Colonic mucosa (tissue), 4 donors: ENCODE measurements around the gene CCDC182. TPM values are rescaled to one million over a fixed set of nuclear protein-coding genes. Genes with fewer than 3 reads are reported as not detected.

Experiments used
- DNase-seq: peaks from one replicate; pipeline ENCODE4 v3.0.0-alpha.2; 2020
- H3K27ac ChIP-seq: fragments of 200-600 bp; one replicate; pipeline ENCODE4 v1.8.0; 2021
- H3K27me3 ChIP-seq: fragments of 200-600 bp; one replicate; pipeline ENCODE4 v1.8.0; 2021
- H3K36me3 ChIP-seq: fragments of 200-600 bp; one replicate; pipeline ENCODE4 v1.8.0; 2021
- H3K4me1 ChIP-seq: fragments of 200-600 bp; one replicate; pipeline ENCODE4 v1.8.0; 2021; ENCODE audit warnings: mild to moderate bottlenecking
- H3K4me3 ChIP-seq: fragments of 200-600 bp; one replicate; pipeline ENCODE4 v1.8.0; 2021
- H3K9ac ChIP-seq, 2 donors: one replicate each; pipeline ENCODE4 v1.7.0; 2013; ENCODE audit warnings: control low read depth in 2 of 2, low read depth in 2 of 2, low read length in 2 of 2
- H3K9me3 ChIP-seq: fragments of 200-600 bp; one replicate; pipeline ENCODE4 v1.8.0; 2021
- CTCF ChIP-seq: fragments of 200-600 bp; IDR thresholded peaks from one replicate; pipeline ENCODE4 v1.8.0; 2022; ENCODE audit warnings: antibody characterized with exemption, mild to moderate bottlenecking
- intact Hi-C: fragments of 100-400 bp; cut with DNase I; formaldehyde crosslinking; loops from one replicate; pipeline ENCODE4 v1.14.1; 2022
- total RNA-seq, 2 donors: library from RNA; stranded (reverse); fragmentation: NEBNext Ultra II Directional in 1 of 2; extraction: Animal tissue kit (Norgen Biotek cat#: 25700) in 1 of 2; gene quantifications; one replicate each; pipeline ENCODE4 v1.2.1, GENCODE V29; 2021
- donor health status: healthy.
- donor health status: DM: no; HTN: no; CAD: no.
- donor health status: DM: no; HTN: no; CAD: no.

The CCDC182 gene
- total RNA-seq, 2 donors from 2014 or later, result not detected

- Histone ChIP-seq H3K4me1 (no peaks in the 10 kb centered on the region), H3K9me3 (no peaks in the 10 kb centered on the region), H3K36me3 (no peaks in the 10 kb centered on the region), H3K27ac (no peak overlapping the region), H3K4me3 (no peak overlapping the region), H3K9ac (no peak overlapping the region), H3K27me3 (no peaks in the 10 kb centered on the region)
- peak; percentile 65 for DNase-seq
- peak; percentile 56 for TF ChIP-seq CTCF
- intact Hi-C loops, result no loop called here
These were observed 38.2 kb upstream of the CCDC182 start for GRCh38 chr17:57783338-57783742.

- H3K9ac ChIP-seq, result no peak overlapping the region
- H3K27ac ChIP-seq, result no peak overlapping the region
- no peaks in the 10 kb centered on the region for H3K4me1 ChIP-seq
- no peaks in the 10 kb centered on the region for H3K36me3 ChIP-seq
- no peaks in the 10 kb centered on the region for H3K9me3 ChIP-seq
- DNase-seq, result no peak
- H3K27me3 ChIP-seq, result no peaks in the 10 kb centered on the region
- intact Hi-C loops, result no loop called here
- H3K4me3 ChIP-seq, result no peak overlapping the region
- no peak for TF ChIP-seq CTCF
These were observed 37.7 kb upstream of the CCDC182 start for GRCh38 chr17:57782647-57783337.

- Histone ChIP-seq H3K9ac (no peak overlapping the region), H3K27me3 (no peaks in the 10 kb centered on the region), H3K4me3 (no peak overlapping the region), H3K27ac (no peak overlapping the region), H3K4me1 (no peaks in the 10 kb centered on the region), H3K9me3 (no peaks in the 10 kb centered on the region), H3K36me3 (no peaks in the 10 kb centered on the region)
- TF ChIP-seq CTCF, result no peak
- DNase-seq, result no peak
- intact Hi-C loops, result no loop called here
These were observed 37.0 kb upstream of the CCDC182 start for GRCh38 chr17:57782062-57782490.

GRCh38 chr17:57781386-57782061 is 36.4 kb upstream of the CCDC182 start:
- no peak for DNase-seq
- intact Hi-C loops, result no loop called here
- TF ChIP-seq CTCF, result no peak

DNA sequence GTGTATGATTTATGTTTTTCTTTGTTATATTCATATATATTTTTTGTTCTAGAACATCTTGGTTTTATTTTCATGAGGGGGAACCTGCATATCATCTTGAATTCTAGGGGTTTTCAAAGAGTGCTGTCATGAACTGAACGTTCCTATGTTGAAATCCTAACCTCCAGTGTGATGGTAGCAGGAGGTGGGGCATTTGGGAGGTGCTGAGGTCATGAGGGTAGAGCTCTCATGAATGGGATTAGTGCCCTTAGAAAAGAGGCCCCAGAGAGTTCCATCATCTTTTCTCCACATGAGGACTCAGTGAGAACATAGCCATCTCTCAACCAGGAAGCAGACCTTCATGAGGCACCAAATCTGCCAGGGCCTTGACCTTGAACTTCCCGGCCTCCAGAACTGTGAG is 34.6 kb upstream of the CCDC182 start:
- DNase-seq, result no peak
- Histone ChIP-seq H3K4me3 (no peak overlapping the region), H3K36me3 (no peaks in the 10 kb centered on the region), H3K27me3 (no peaks in the 10 kb centered on the region), H3K27ac (no peak overlapping the region), H3K4me1 (no peaks in the 10 kb centered on the region), H3K9ac (no peak overlapping the region), H3K9me3 (no peaks in the 10 kb centered on the region)
- intact Hi-C loops, result no loop called here
- TF ChIP-seq CTCF, result no peak

More at GRCh38 chr17:57781386-57782061, 36.4 kb upstream of the CCDC182 start:
- no peaks in the 10 kb centered on the region for H3K36me3 ChIP-seq
- H3K27ac ChIP-seq, result no peak overlapping the region
- no peaks in the 10 kb centered on the region for H3K4me1 ChIP-seq
- no peaks in the 10 kb centered on the region for H3K27me3 ChIP-seq
- no peak overlapping the region for H3K9ac ChIP-seq
- H3K4me3 ChIP-seq, result no peak overlapping the region
- H3K9me3 ChIP-seq, result no peaks in the 10 kb centered on the region
